ENCODE measurements around the gene KDM7A.

The KDM7A gene

GRCh38 chr7:140160308-140160707 lies 16.5 kb downstream of the KDM7A start:
- intact Hi-C loops (cut with micrococcal nuclease): no loop called here
- no peaks in the 10 kb centered on the region for H3K27me3 Mint-ChIP-seq
- no peak overlapping the region for H3K4me3 Mint-ChIP-seq
- no peak overlapping the region for H3K27ac Mint-ChIP-seq
- H3K36me3 Mint-ChIP-seq (ENCODE audit: low read depth): peaks cover 63% of the 10 kb centered on the region
- no peaks in the 10 kb centered on the region for H3K9me3 Mint-ChIP-seq
- peaks cover 60% of the 10 kb centered on the region for H3K4me1 Mint-ChIP-seq (ENCODE audit: low read depth)

- H3K27me3 Mint-ChIP-seq: no peaks in the 10 kb centered on the region
- H3K4me3 Mint-ChIP-seq: no peak overlapping the region
- no peaks in the 10 kb centered on the region for H3K9me3 Mint-ChIP-seq
- peaks cover 65% of the 10 kb centered on the region for H3K36me3 Mint-ChIP-seq (ENCODE audit: low read depth)
- H3K4me1 Mint-ChIP-seq (ENCODE audit: low read depth): peaks cover 61% of the 10 kb centered on the region
- intact Hi-C loops (cut with micrococcal nuclease): loop anchor here (10.0 kb wide), 1 partner anchor 65 kb away; no protein-coding TSS in a partner anchor
- H3K27ac Mint-ChIP-seq: no peak overlapping the region
These were observed 17.3 kb downstream of the KDM7A start for GRCh38 chr7:140159497-140159896.

- H3K4me1 Mint-ChIP-seq (ENCODE audit: low read depth): peaks cover 68% of the 10 kb centered on the region
- H3K4me3 Mint-ChIP-seq: no peak overlapping the region
- H3K9me3 Mint-ChIP-seq: no peaks in the 10 kb centered on the region
- intact Hi-C loops (cut with micrococcal nuclease): loop anchor here (10.0 kb wide), 1 partner anchor 62 kb away; no protein-coding TSS in a partner anchor
- H3K27ac Mint-ChIP-seq: no peak overlapping the region
- H3K36me3 Mint-ChIP-seq (ENCODE audit: low read depth): peaks cover 78% of the 10 kb centered on the region
- no peaks in the 10 kb centered on the region for H3K27me3 Mint-ChIP-seq
These were observed 20.2 kb downstream of the KDM7A start for GRCh38 chr7:140156460-140157080.

GRCh38 chr7:140155428-140155827 lies 21.4 kb downstream of the KDM7A start:
- Mint-ChIP-seq H3K36me3 (ENCODE audit: low read depth) (peaks cover 66% of the 10 kb centered on the region), H3K4me1 (ENCODE audit: low read depth) (peaks cover 59% of the 10 kb centered on the region), H3K27me3 (no peaks in the 10 kb centered on the region), H3K4me3 (no peak overlapping the region), H3K27ac (no peak overlapping the region), H3K9me3 (no peaks in the 10 kb centered on the region)
- intact Hi-C loops (cut with micrococcal nuclease): loop anchor here (10.0 kb wide), 1 partner anchor 61 kb away; no protein-coding TSS in a partner anchor

GRCh38 chr7:140153666-140154161 lies 23.1 kb downstream of the KDM7A start:
- peaks cover 55% of the 10 kb centered on the region for H3K36me3 Mint-ChIP-seq (ENCODE audit: low read depth)
- peaks cover 55% of the 10 kb centered on the region for H3K4me1 Mint-ChIP-seq (ENCODE audit: low read depth)
- H3K4me3 Mint-ChIP-seq: no peak overlapping the region
- intact Hi-C loops (cut with micrococcal nuclease): loop anchor here (10.0 kb wide), 1 partner anchor 59 kb away; no protein-coding TSS in a partner anchor
- no peaks in the 10 kb centered on the region for H3K9me3 Mint-ChIP-seq
- no peaks in the 10 kb centered on the region for H3K27me3 Mint-ChIP-seq
- H3K27ac Mint-ChIP-seq: no peak overlapping the region

GRCh38 chr7:140146574-140146973 lies 30.2 kb downstream of the KDM7A start:
- peaks cover 45% of the 10 kb centered on the region for H3K4me1 Mint-ChIP-seq (ENCODE audit: low read depth)
- H3K36me3 Mint-ChIP-seq (ENCODE audit: low read depth): peaks cover 53% of the 10 kb centered on the region

DNA sequence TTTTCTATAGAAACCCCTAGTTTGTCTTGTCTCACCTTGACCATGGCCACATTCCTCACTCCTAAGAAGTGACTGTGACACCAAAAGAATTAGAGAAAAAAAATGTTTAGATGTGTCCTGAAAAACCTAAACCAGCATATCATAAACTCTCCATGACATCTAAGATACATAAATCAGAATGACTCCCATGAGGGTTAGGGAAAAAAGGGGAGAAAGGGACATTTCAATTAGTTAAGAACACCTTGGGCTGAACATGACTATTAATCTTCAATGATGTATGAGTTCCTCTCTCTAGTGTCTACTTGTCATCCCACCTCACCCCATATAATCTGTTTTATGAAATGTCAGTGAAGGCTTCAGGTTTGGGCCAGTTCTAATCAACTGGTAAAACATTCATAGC lies 31.1 kb downstream of the KDM7A start:
- Mint-ChIP-seq H3K27ac (no peak overlapping the region), H3K4me3 (no peak overlapping the region), H3K9me3 (no peaks in the 10 kb centered on the region), H3K27me3 (no peaks in the 10 kb centered on the region), H3K4me1 (ENCODE audit: low read depth) (peaks cover 52% of the 10 kb centered on the region), H3K36me3 (ENCODE audit: low read depth) (peaks cover 53% of the 10 kb centered on the region)
- intact Hi-C loops (cut with micrococcal nuclease): no loop called here

More at GRCh38 chr7:140146574-140146973, 30.2 kb downstream of the KDM7A start:
- H3K27ac Mint-ChIP-seq: no peak overlapping the region
- intact Hi-C loops (cut with micrococcal nuclease): no loop called here
- no peaks in the 10 kb centered on the region for H3K27me3 Mint-ChIP-seq
- no peak overlapping the region for H3K4me3 Mint-ChIP-seq
- no peaks in the 10 kb centered on the region for H3K9me3 Mint-ChIP-seq

- H3K4me1 Mint-ChIP-seq (ENCODE audit: low read depth): peaks cover 56% of the 10 kb centered on the region
- H3K4me3 Mint-ChIP-seq: no peak overlapping the region
- intact Hi-C loops (cut with micrococcal nuclease): no loop called here
- no peaks in the 10 kb centered on the region for H3K9me3 Mint-ChIP-seq
- peaks cover 53% of the 10 kb centered on the region for H3K36me3 Mint-ChIP-seq (ENCODE audit: low read depth)
- no peak overlapping the region for H3K27ac Mint-ChIP-seq
- no peaks in the 10 kb centered on the region for H3K27me3 Mint-ChIP-seq
These were observed 32.0 kb downstream of the KDM7A start for GRCh38 chr7:140144821-140145220.

DNA sequence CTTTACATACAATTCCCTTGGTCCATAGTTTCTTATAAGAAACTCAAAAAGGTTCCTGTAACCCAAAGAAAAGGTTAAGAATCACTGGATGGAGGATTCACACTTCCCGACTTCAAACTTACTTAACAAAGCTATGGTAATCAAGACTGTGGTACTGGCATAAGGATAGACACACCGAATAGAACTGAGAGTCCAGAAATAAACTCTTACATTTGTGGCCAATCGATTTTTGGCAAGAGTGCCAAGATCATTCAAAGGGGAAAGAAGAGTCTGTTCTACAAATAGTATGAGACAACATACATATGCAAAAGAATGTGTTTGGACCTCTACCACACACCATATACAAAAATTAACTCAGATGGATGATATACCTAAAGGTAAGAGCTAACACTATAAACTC lies 32.8 kb downstream of the KDM7A start:
- Mint-ChIP-seq H3K4me3 (no peak overlapping the region), H3K36me3 (ENCODE audit: low read depth) (peaks cover 51% of the 10 kb centered on the region), H3K4me1 (ENCODE audit: low read depth) (peaks cover 59% of the 10 kb centered on the region), H3K9me3 (no peaks in the 10 kb centered on the region), H3K27me3 (no peaks in the 10 kb centered on the region), H3K27ac (no peak overlapping the region)
- intact Hi-C loops (cut with micrococcal nuclease): no loop called here

DNA sequence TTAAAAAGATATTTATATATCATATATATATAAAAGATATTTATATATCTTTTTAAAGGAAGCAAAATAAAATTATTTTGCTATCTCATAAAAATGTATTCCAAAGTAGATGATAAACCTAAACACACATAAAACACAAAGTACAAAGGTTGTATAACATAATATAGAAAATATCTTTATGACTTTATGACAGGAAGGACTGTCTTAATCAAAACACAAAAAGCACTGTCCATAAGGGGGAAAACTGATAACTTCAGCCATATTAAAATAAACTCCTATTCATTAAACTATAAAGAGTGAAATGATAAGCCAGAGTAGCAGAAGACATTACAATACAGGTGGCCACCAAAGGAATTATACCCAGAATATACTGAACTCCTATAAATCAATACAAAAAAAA lies 34.8 kb downstream of the KDM7A start:
- Mint-ChIP-seq H3K4me1 (ENCODE audit: low read depth) (peaks cover 49% of the 10 kb centered on the region), H3K27ac (no peak overlapping the region), H3K4me3 (no peak overlapping the region), H3K27me3 (no peaks in the 10 kb centered on the region), H3K9me3 (no peaks in the 10 kb centered on the region), H3K36me3 (ENCODE audit: low read depth) (peaks cover 42% of the 10 kb centered on the region)
- intact Hi-C loops (cut with micrococcal nuclease): no loop called here

GRCh38 chr7:140141256-140141655 lies 35.5 kb downstream of the KDM7A start:
- Mint-ChIP-seq H3K27me3 (no peaks in the 10 kb centered on the region), H3K27ac (no peak overlapping the region), H3K4me3 (no peak overlapping the region), H3K9me3 (no peaks in the 10 kb centered on the region), H3K4me1 (ENCODE audit: low read depth) (peaks cover 41% of the 10 kb centered on the region), H3K36me3 (ENCODE audit: low read depth) (peaks cover 42% of the 10 kb centered on the region)
- intact Hi-C loops (cut with micrococcal nuclease): no loop called here

- intact Hi-C loops (cut with micrococcal nuclease): no loop called here
- Mint-ChIP-seq H3K27ac (no peak overlapping the region), H3K9me3 (no peaks in the 10 kb centered on the region), H3K36me3 (ENCODE audit: low read depth) (peaks cover 50% of the 10 kb centered on the region), H3K4me1 (ENCODE audit: low read depth) (peaks cover 21% of the 10 kb centered on the region), H3K4me3 (no peak overlapping the region), H3K27me3 (no peaks in the 10 kb centered on the region)
These were observed 39.7 kb downstream of the KDM7A start for GRCh38 chr7:140137078-140137477.

- intact Hi-C loops (cut with micrococcal nuclease): no loop called here
- Mint-ChIP-seq H3K4me3 (no peak overlapping the region), H3K9me3 (no peaks in the 10 kb centered on the region), H3K27me3 (no peaks in the 10 kb centered on the region), H3K36me3 (ENCODE audit: low read depth) (peaks cover 60% of the 10 kb centered on the region), H3K4me1 (ENCODE audit: low read depth) (peaks cover 17% of the 10 kb centered on the region), H3K27ac (no peak overlapping the region)
These were observed 40.7 kb downstream of the KDM7A start for GRCh38 chr7:140136073-140136472.

- intact Hi-C loops (cut with micrococcal nuclease): loop anchor here (5.0 kb wide), 1 partner anchor 33 kb away; no protein-coding TSS in a partner anchor
- H3K4me3 Mint-ChIP-seq: no peak overlapping the region
- peaks cover 79% of the 10 kb centered on the region for H3K36me3 Mint-ChIP-seq (ENCODE audit: low read depth)
These were observed 42.7 kb downstream of the KDM7A start for GRCh38 chr7:140134039-140134438.

More at GRCh38 chr7:140134039-140134438, 42.7 kb downstream of the KDM7A start:
- H3K27ac Mint-ChIP-seq: no peak overlapping the region
- no peaks in the 10 kb centered on the region for H3K9me3 Mint-ChIP-seq
- H3K27me3 Mint-ChIP-seq: no peaks in the 10 kb centered on the region
- H3K4me1 Mint-ChIP-seq (ENCODE audit: low read depth): peaks cover 5% of the 10 kb centered on the region
